H9 (cell line): ENCODE results near the gene TSPAN9. TPM values are rescaled to one million over a fixed set of nuclear protein-coding genes. Genes with fewer than 3 reads are reported as not detected.
"Not testable (repeated sequence)": the region's sequence is repeated elsewhere in the genome, so short reads cannot be mapped to it uniquely, and the experiment has no call there.

ENCODE experiments used
- DNase-seq: peaks from one replicate; pipeline ENCODE4 v3.0.0-alpha.2; 2017
- H2AFZ ChIP-seq: one replicate; pipeline ENCODE4 v1.6.1; 2013; ENCODE audit warnings: mild to moderate bottlenecking, low read length, control low read depth, moderate library complexity
- H2AK5ac ChIP-seq: 2 replicates; pipeline ENCODE4 v1.6.1; 2013; ENCODE audit warnings: low read length, control low read depth, mixed read lengths; ENCODE audit not compliant: insufficient read length
- H2BK120ac ChIP-seq: one replicate; pipeline ENCODE4 v1.6.1; 2013; ENCODE audit warnings: low read depth, mild to moderate bottlenecking, low read length, control low read depth, inconsistent platforms; ENCODE audit not compliant: poor library complexity, severe bottlenecking
- H2BK12ac ChIP-seq: 2 replicates; pipeline ENCODE4 v1.6.1; 2013; ENCODE audit warnings: low read length, control low read depth, mixed read lengths, low read depth; ENCODE audit not compliant: insufficient read length
- H2BK15ac ChIP-seq: 2 replicates; pipeline ENCODE4 v1.6.1; 2013; ENCODE audit warnings: low read depth, low read length, control low read depth
- H2BK20ac ChIP-seq: one replicate; pipeline ENCODE4 v1.6.1; 2013; ENCODE audit warnings: low read depth, mild to moderate bottlenecking, low read length, control low read depth, inconsistent platforms; ENCODE audit not compliant: poor library complexity, severe bottlenecking
- H2BK5ac ChIP-seq: 2 replicates; pipeline ENCODE4 v1.6.1; 2013; ENCODE audit warnings: low read length, control low read depth, mixed read lengths; ENCODE audit not compliant: insufficient read length
- H3K14ac ChIP-seq: 2 replicates; pipeline ENCODE4 v1.6.1; 2013; ENCODE audit warnings: low read length, control low read depth; ENCODE audit not compliant: insufficient read depth
- H3K18ac ChIP-seq: 2 replicates; pipeline ENCODE4 v1.6.1; 2013; ENCODE audit warnings: low read depth, mild to moderate bottlenecking, mixed read lengths, low read length, control low read depth; ENCODE audit not compliant: insufficient read length
- H3K23ac ChIP-seq: 2 replicates; pipeline ENCODE4 v1.6.1; 2013; ENCODE audit warnings: low read length, control low read depth, mixed read lengths, low read depth; ENCODE audit not compliant: insufficient read length
- H3K23me2 ChIP-seq: 2 replicates; pipeline ENCODE4 v1.6.1; 2013; ENCODE audit warnings: low read depth, mild to moderate bottlenecking, mixed read lengths, low read length, control low read depth; ENCODE audit not compliant: insufficient read length, poor library complexity, severe bottlenecking
- H3K27ac ChIP-seq: 2 replicates; pipeline ENCODE4 v1.5.1; 2013; ENCODE audit warnings: low read length, control low read depth, mixed read lengths, low read depth; ENCODE audit not compliant: insufficient read length
- H3K27me3 ChIP-seq: 2 replicates; pipeline ENCODE4 v1.6.1; 2013; ENCODE audit warnings: low read length, control low read depth, inconsistent platforms; ENCODE audit not compliant: insufficient read depth
- H3K4ac ChIP-seq: 2 replicates; pipeline ENCODE4 v1.6.1; 2013; ENCODE audit warnings: low read depth, mild to moderate bottlenecking, control low read depth, inconsistent platforms, low read length, moderate library complexity
- H3K4me1 ChIP-seq: 2 replicates; pipeline ENCODE4 v1.6.1; 2013; ENCODE audit warnings: low read length, control low read depth, inconsistent platforms; ENCODE audit not compliant: insufficient read depth
- H3K4me2 ChIP-seq: 2 replicates; pipeline ENCODE4 v1.6.1; 2013; ENCODE audit warnings: low read length, control low read depth, mixed read lengths; ENCODE audit not compliant: insufficient read length, insufficient read depth
- H3K56ac ChIP-seq: 2 replicates; pipeline ENCODE4 v1.6.1; 2013; ENCODE audit warnings: low read depth, mild to moderate bottlenecking, mixed read lengths, low read length, control low read depth; ENCODE audit not compliant: insufficient read length
- H3K79me1 ChIP-seq: 2 replicates; pipeline ENCODE4 v1.6.1; 2013; ENCODE audit warnings: low read depth, mild to moderate bottlenecking, moderate library complexity, low read length, control low read depth, inconsistent platforms; ENCODE audit not compliant: insufficient read depth, poor library complexity, severe bottlenecking
- H3K79me2 ChIP-seq: 2 replicates; pipeline ENCODE4 v1.6.1; 2013; ENCODE audit warnings: low read length, control low read depth, inconsistent platforms; ENCODE audit not compliant: insufficient read depth
- H3K9ac ChIP-seq: 2 replicates; pipeline ENCODE4 v1.6.1; 2013; ENCODE audit warnings: low read length, control low read depth, mixed read lengths; ENCODE audit not compliant: insufficient read length; ENCODE audit errors: extremely low read depth
- H3K9me3 ChIP-seq: one replicate; pipeline ENCODE4 v1.6.1; 2013; ENCODE audit warnings: low read depth, low read length, inconsistent platforms; ENCODE audit not compliant: control insufficient read depth
- H3T11ph ChIP-seq: one replicate; pipeline ENCODE4 v1.6.1; 2013; ENCODE audit warnings: mild to moderate bottlenecking, low read length, control low read depth, inconsistent platforms
- H4K20me1 ChIP-seq: one replicate; pipeline ENCODE4 v1.6.1; 2013; ENCODE audit not compliant: control insufficient read depth, insufficient read length, insufficient read depth
- H4K5ac ChIP-seq: 2 replicates; pipeline ENCODE4 v1.6.1; 2013; ENCODE audit warnings: low read depth, mild to moderate bottlenecking, mixed read lengths, low read length, control low read depth; ENCODE audit not compliant: insufficient read length
- H4K8ac ChIP-seq: replicated peaks from 2 replicates; pipeline ENCODE4 v1.6.1; 2013; ENCODE audit warnings: low read length, control low read depth, mixed read lengths, low read depth; ENCODE audit not compliant: insufficient read length
- H4K91ac ChIP-seq: 2 replicates; pipeline ENCODE4 v1.6.1; 2013; ENCODE audit warnings: low read depth, mild to moderate bottlenecking, moderate library complexity, mixed read lengths, low read length, control low read depth; ENCODE audit not compliant: insufficient read length
- H3K27ac Mint-ChIP-seq, 3 experiments: 2 replicates in 2 of 3; 3 replicates in 1 of 3; pipeline ENCODE4 v1.8.0; 2020 to 2021; ENCODE audit warnings: mixed read lengths in 3 of 3, mild to moderate bottlenecking in 1 of 3, moderate library complexity in 1 of 3
- H3K27me3 Mint-ChIP-seq: 2 replicates; pipeline ENCODE4 v1.8.0; 2021; ENCODE audit warnings: low read depth, mild to moderate bottlenecking, moderate library complexity, mixed read lengths
- H3K36me3 Mint-ChIP-seq, 3 experiments: 2 replicates in 2 of 3; 3 replicates in 1 of 3; pipeline ENCODE4 v1.8.0; 2020 to 2021; ENCODE audit warnings: low read depth in 3 of 3, mixed read lengths in 3 of 3; ENCODE audit not compliant: insufficient read depth in 1 of 3
- H3K4me1 Mint-ChIP-seq, 2 experiments: 2 replicates each; pipeline ENCODE4 v1.8.0; 2020; ENCODE audit warnings: mixed read lengths in 2 of 2
- H3K4me3 Mint-ChIP-seq, 2 experiments: 2 replicates in 1 of 2; 3 replicates in 1 of 2; pipeline ENCODE4 v1.8.0; 2020 to 2021; ENCODE audit warnings: mild to moderate bottlenecking in 2 of 2, mixed read lengths in 2 of 2, moderate library complexity in 1 of 2
- H3K9me3 Mint-ChIP-seq, 2 experiments: 2 replicates in 1 of 2; 3 replicates in 1 of 2; pipeline ENCODE4 v1.8.0; 2020; ENCODE audit warnings: mild to moderate bottlenecking in 2 of 2, mixed read lengths in 2 of 2, moderate library complexity in 1 of 2
- WGBS: extraction: QIAGEN DNeasy Blood & Tissue Kit; methylation state at CpG from one replicate; pipeline ENCODE4 v1.1.7; 2013; ENCODE audit warnings: missing lambda C conversion rate, low lambda C conversion rate, mixed read lengths; ENCODE audit not compliant: insufficient read length; ENCODE audit errors: extremely low coverage; 5-methylcytosine and 5-hydroxymethylcytosine counted together
- total RNA-seq: library from RNA; stranded (reverse); gene quantifications from 2 replicates; pipeline ENCODE4 v1.2.1, GENCODE V29; 2021
- TF ChIP-seq, protein P1 (sequence below): fragments of 200-600 bp; sonication (generic); conservative IDR thresholded peaks from 3 replicates; pipeline ENCODE4 v1.8.0; 2021; ENCODE audit warnings: antibody characterized with exemption, mild to moderate bottlenecking

TSPAN9 gene
- total RNA-seq, 1 experiment from 2014 or later = 19.0 TPM

DNA sequence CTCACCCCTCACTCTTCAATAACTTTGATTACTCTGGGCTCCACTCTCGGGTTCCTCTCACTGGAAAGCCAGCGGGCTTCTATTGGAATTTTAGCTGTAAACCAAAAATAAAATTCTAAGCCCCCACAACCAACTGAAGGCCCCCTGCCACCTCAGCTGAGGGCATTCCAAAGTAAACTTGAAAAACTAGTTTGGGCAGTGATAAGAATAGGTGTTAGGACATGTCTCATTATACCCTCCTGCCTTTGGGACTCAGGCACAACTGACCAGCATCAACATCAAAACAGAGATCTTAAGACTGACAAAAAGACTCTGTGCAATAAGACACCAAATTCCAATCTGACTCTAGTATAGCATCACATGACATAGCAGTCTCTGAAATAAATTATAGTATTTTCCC is 11.9 kb upstream of the TSPAN9 start:
- no peaks in the 10 kb centered on the region; the same call in 1 of the 2 replicates for H3K4me1 ChIP-seq
- no peak overlapping the region for H3K4ac ChIP-seq
- no peak overlapping the region for H4K8ac ChIP-seq
- no peak overlapping the region for H3T11ph ChIP-seq
- no peak overlapping the region for H3K56ac ChIP-seq
- Mint-ChIP-seq H3K4me3 (no peak overlapping the region), H3K4me1 (peaks cover 24% of the 10 kb centered on the region in 2 experiments), H3K27me3 (no peaks in the 10 kb centered on the region; the same call in 1 of the 2 replicates), H3K36me3 (peaks cover 4 to 10% (median 6%) of the 10 kb centered on the region in 3 experiments; a peak in 6 of 7 replicates), H3K9me3 (peaks cover 13 to 14% of the 10 kb centered on the region in 2 experiments), H3K27ac (no peak overlapping the region)
- no peak overlapping the region for H3K18ac ChIP-seq
- no peak overlapping the region for H3K9ac ChIP-seq
- H3K27ac ChIP-seq = no peak overlapping the region
- no peak overlapping the region for H2BK15ac ChIP-seq
- no peak overlapping the region for H3K4me2 ChIP-seq
- no peak overlapping the region for H2BK12ac ChIP-seq
- no peak overlapping the region for H4K91ac ChIP-seq
- H3K79me2 ChIP-seq = no peaks in the 10 kb centered on the region
- H2AFZ ChIP-seq = no peak overlapping the region
- WGBS = no CpG with 5 or more reads among the region's 2 CpGs
- H3K23ac ChIP-seq = no peak overlapping the region
- no peak overlapping the region for H4K5ac ChIP-seq
- H3K14ac ChIP-seq = no peak overlapping the region
- H2BK5ac ChIP-seq = no peak overlapping the region
- no peak overlapping the region for H2BK20ac ChIP-seq
- H2BK120ac ChIP-seq = no peak overlapping the region
- no peaks in the 10 kb centered on the region for H3K79me1 ChIP-seq
- no peaks in the 10 kb centered on the region for H3K9me3 ChIP-seq
- H2AK5ac ChIP-seq = no peak overlapping the region
- H3K23me2 ChIP-seq = no peaks in the 10 kb centered on the region
- no peaks in the 10 kb centered on the region for H3K27me3 ChIP-seq
- TF ChIP-seq, protein P1, sequence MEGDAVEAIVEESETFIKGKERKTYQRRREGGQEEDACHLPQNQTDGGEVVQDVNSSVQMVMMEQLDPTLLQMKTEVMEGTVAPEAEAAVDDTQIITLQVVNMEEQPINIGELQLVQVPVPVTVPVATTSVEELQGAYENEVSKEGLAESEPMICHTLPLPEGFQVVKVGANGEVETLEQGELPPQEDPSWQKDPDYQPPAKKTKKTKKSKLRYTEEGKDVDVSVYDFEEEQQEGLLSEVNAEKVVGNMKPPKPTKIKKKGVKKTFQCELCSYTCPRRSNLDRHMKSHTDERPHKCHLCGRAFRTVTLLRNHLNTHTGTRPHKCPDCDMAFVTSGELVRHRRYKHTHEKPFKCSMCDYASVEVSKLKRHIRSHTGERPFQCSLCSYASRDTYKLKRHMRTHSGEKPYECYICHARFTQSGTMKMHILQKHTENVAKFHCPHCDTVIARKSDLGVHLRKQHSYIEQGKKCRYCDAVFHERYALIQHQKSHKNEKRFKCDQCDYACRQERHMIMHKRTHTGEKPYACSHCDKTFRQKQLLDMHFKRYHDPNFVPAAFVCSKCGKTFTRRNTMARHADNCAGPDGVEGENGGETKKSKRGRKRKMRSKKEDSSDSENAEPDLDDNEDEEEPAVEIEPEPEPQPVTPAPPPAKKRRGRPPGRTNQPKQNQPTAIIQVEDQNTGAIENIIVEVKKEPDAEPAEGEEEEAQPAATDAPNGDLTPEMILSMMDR = no peak
- no peak for DNase-seq
- no peaks in the 10 kb centered on the region for H4K20me1 ChIP-seq

GRCh38 chr12:3065846-3066245 is 11.3 kb upstream of the TSPAN9 start:
- H3K9me3 Mint-ChIP-seq = peaks cover 13 to 14% of the 10 kb centered on the region in 2 experiments
- H2BK5ac ChIP-seq = not testable (repeated sequence)

More at GRCh38 chr12:3065846-3066245, 11.3 kb upstream of the TSPAN9 start:
- not testable (repeated sequence) for H3K4me2 ChIP-seq, H3K56ac ChIP-seq, H3T11ph ChIP-seq, H4K8ac ChIP-seq, H3K9ac ChIP-seq, H3K9me3 ChIP-seq, H2BK20ac ChIP-seq, H4K91ac ChIP-seq, H3K27me3 Mint-ChIP-seq, H3K18ac ChIP-seq, H2AK5ac ChIP-seq, H2BK120ac ChIP-seq, H2BK15ac ChIP-seq, H4K5ac ChIP-seq, H3K4me3 Mint-ChIP-seq, H3K27ac ChIP-seq, H3K79me1 ChIP-seq, H3K27me3 ChIP-seq, DNase-seq, H4K20me1 ChIP-seq, H3K4me1 ChIP-seq, H3K79me2 ChIP-seq, H2AFZ ChIP-seq, H3K4ac ChIP-seq, H3K23me2 ChIP-seq, H3K36me3 Mint-ChIP-seq, H3K27ac Mint-ChIP-seq, H3K14ac ChIP-seq, H2BK12ac ChIP-seq, H3K23ac ChIP-seq
- peaks cover 24% of the 10 kb centered on the region in 2 experiments for H3K4me1 Mint-ChIP-seq
- WGBS = no CpG with 5 or more reads among the region's 3 CpGs
